Activated T-helper 1 cell treated with anti-CD3 and anti-CD28 coated beads, Interleukin-12 subunit alpha, Interleukin-12 subunit beta, Interleukin-2, Interleukin-4 antibody, amounts not matched to agents 30 ng/mL and 10 ng/mL and 1 ng/mL, durations not matched to agents 14 hours and 24 hours and 36 hours (primary cell): ENCODE data around the gene MTFR2. TPM values are rescaled to one million over a fixed set of nuclear protein-coding genes. Genes with fewer than 3 reads are reported as not detected.

Source experiments
- DNase-seq: peaks from one replicate; pipeline ENCODE4 v3.0.0; 2021; ENCODE audit warnings: low spot score
- H3K27ac Mint-ChIP-seq: one replicate; pipeline ENCODE4 v1.8.0; 2021; ENCODE audit warnings: mild to moderate bottlenecking, mixed read lengths
- H3K27me3 Mint-ChIP-seq: one replicate; pipeline ENCODE4 v1.8.0; 2022; ENCODE audit warnings: mild to moderate bottlenecking, moderate library complexity, mixed read lengths; ENCODE audit not compliant: insufficient read depth
- H3K36me3 Mint-ChIP-seq: one replicate; pipeline ENCODE4 v1.8.0; 2021; ENCODE audit warnings: low read depth, mixed read lengths
- H3K4me1 Mint-ChIP-seq: one replicate; pipeline ENCODE4 v1.8.0; 2021; ENCODE audit warnings: low read depth, mixed read lengths
- H3K4me3 Mint-ChIP-seq: one replicate; pipeline ENCODE4 v1.8.0; 2021; ENCODE audit warnings: mild to moderate bottlenecking, moderate library complexity, mixed read lengths
- H3K9me3 Mint-ChIP-seq: one replicate; pipeline ENCODE4 v1.8.0; 2021; ENCODE audit warnings: mixed read lengths
- intact Hi-C: fragments of 100-400 bp; cut with micrococcal nuclease; formaldehyde crosslinking; loops from one replicate; pipeline ENCODE4 v1.15.1; 2024
- total RNA-seq: library from RNA; stranded (reverse); gene quantifications from 2 replicates; pipeline ENCODE4 v1.2.3, GENCODE V29; 2022

Gene MTFR2
- 23.3 and 27.6 TPM in 2 replicates for total RNA-seq

GRCh38 chr6:136249811-136250685, at the start of gene MTFR2:
Gene MTFR2 (minus strand): TSS chr6:136250311. CDS start chr6:136249099, 1,212 bp downstream.
- Mint-ChIP-seq H3K27ac (peak within 1 kb of the TSS; percentile 92), H3K36me3 (peaks cover 38% of the 10 kb centered on the region)

GRCh38 chr6:136294621-136295020, 44.5 kb upstream of the MTFR2 start:
- intact Hi-C loops = no loop called here
- H3K4me1 Mint-ChIP-seq = peaks cover 22% of the 10 kb centered on the region

More at GRCh38 chr6:136249811-136250685, at the start of gene MTFR2:
- Mint-ChIP-seq H3K9me3 (no peaks in the 10 kb centered on the region), H3K4me1 (peaks cover 66% of the 10 kb centered on the region), H3K4me3 (peak within 1 kb of the TSS; percentile 98), H3K27me3 (no peaks in the 10 kb centered on the region)
- intact Hi-C loops = loop anchor here (1.0 to 10.0 kb wide), 4 partner anchors 39 to 1065 kb away; partner anchors contain the start of genes AHI1, BCLAF1 and MYB
- peak; percentile 95 for DNase-seq

GRCh38 chr6:136290410-136291010, 40.4 kb upstream of the MTFR2 start:
- peaks cover 18% of the 10 kb centered on the region for H3K36me3 Mint-ChIP-seq
- intact Hi-C loops = loop anchor here (1.0 kb wide), 3 partner anchors 27 to 532 kb away; partner anchors contain the start of genes PDE7B and PEX7
- peak overlapping the region; percentile 99 for H3K27ac Mint-ChIP-seq
- H3K4me3 Mint-ChIP-seq = peak overlapping the region; percentile 98
- peak; percentile 74 for DNase-seq
- peaks cover 41% of the 10 kb centered on the region for H3K4me1 Mint-ChIP-seq
- peaks cover 2% of the 10 kb centered on the region for H3K27me3 Mint-ChIP-seq
- no peaks in the 10 kb centered on the region for H3K9me3 Mint-ChIP-seq

More at GRCh38 chr6:136294621-136295020, 44.5 kb upstream of the MTFR2 start:
- H3K4me3 Mint-ChIP-seq = no peak overlapping the region
- H3K27me3 Mint-ChIP-seq = peaks cover 7% of the 10 kb centered on the region
- no peak for DNase-seq
- no peak overlapping the region for H3K27ac Mint-ChIP-seq
- H3K36me3 Mint-ChIP-seq = no peaks in the 10 kb centered on the region
- H3K9me3 Mint-ChIP-seq = no peaks in the 10 kb centered on the region

GRCh38 chr6:136289579-136290409, 39.7 kb upstream of the MTFR2 start, which contains the start of gene BCLAF1:
Gene BCLAF1 (minus strand): TSS chr6:136289846. CDS start chr6:136279866, 9,980 bp downstream.
- intact Hi-C loops = loop anchor here (1.0 to 2.0 kb wide), 9 partner anchors 28 to 1235 kb away; partner anchors contain the start of genes AHI1, HBS1L, MAP7 and MTFR2
- H3K4me1 Mint-ChIP-seq = peaks cover 48% of the 10 kb centered on the region
- H3K4me3 Mint-ChIP-seq = peak within 1 kb of the TSS; percentile 98
- peaks cover 22% of the 10 kb centered on the region for H3K36me3 Mint-ChIP-seq
- H3K9me3 Mint-ChIP-seq = no peaks in the 10 kb centered on the region
- peak; percentile 100 for DNase-seq
- H3K27ac Mint-ChIP-seq = peak within 1 kb of the TSS; percentile 99
- peaks cover 2% of the 10 kb centered on the region for H3K27me3 Mint-ChIP-seq

- H3K36me3 Mint-ChIP-seq = peaks cover 25% of the 10 kb centered on the region
- no peaks in the 10 kb centered on the region for H3K9me3 Mint-ChIP-seq
- peaks cover 2% of the 10 kb centered on the region for H3K27me3 Mint-ChIP-seq
- peak overlapping the region; percentile 98 for H3K4me3 Mint-ChIP-seq
- H3K4me1 Mint-ChIP-seq = peaks cover 54% of the 10 kb centered on the region
- peak; percentile 94 for DNase-seq
- intact Hi-C loops = loop anchor here (1.0 to 2.0 kb wide), 6 partner anchors 39 to 1235 kb away; partner anchors contain the start of genes AHI1, HBS1L, MAP7 and MTFR2
- peak overlapping the region; percentile 99 for H3K27ac Mint-ChIP-seq
These were observed 39.1 kb upstream of the MTFR2 start for GRCh38 chr6:136289327-136289578.

- Mint-ChIP-seq H3K36me3 (peaks cover 25% of the 10 kb centered on the region), H3K27ac (peak overlapping the region; percentile 99), H3K4me1 (peaks cover 58% of the 10 kb centered on the region), H3K27me3 (peaks cover 2% of the 10 kb centered on the region), H3K9me3 (no peaks in the 10 kb centered on the region), H3K4me3 (peak overlapping the region; percentile 98)
- intact Hi-C loops = loop anchor here (1.0 to 2.0 kb wide), 7 partner anchors 38 to 1234 kb away; partner anchors contain the start of genes AHI1, HBS1L, MAP7 and MTFR2
- peak; percentile 86 for DNase-seq
These were observed 38.6 kb upstream of the MTFR2 start for GRCh38 chr6:136288566-136289326.

GRCh38 chr6:136284909-136285308, 34.8 kb upstream of the MTFR2 start:
- intact Hi-C loops = loop anchor here (2.0 to 5.0 kb wide), 2 partner anchors 14 to 32 kb away; no protein-coding TSS in a partner anchor
- H3K27me3 Mint-ChIP-seq = peaks cover 2% of the 10 kb centered on the region
- H3K36me3 Mint-ChIP-seq = peaks cover 43% of the 10 kb centered on the region
- no peak for DNase-seq
- peak overlapping the region; percentile 58 for H3K4me3 Mint-ChIP-seq
- H3K4me1 Mint-ChIP-seq = peaks cover 75% of the 10 kb centered on the region
- H3K9me3 Mint-ChIP-seq = no peaks in the 10 kb centered on the region
- peak overlapping the region; percentile 41 for H3K27ac Mint-ChIP-seq

GRCh38 chr6:136282906-136283305, 32.8 kb upstream of the MTFR2 start:
- Mint-ChIP-seq H3K4me1 (peaks cover 67% of the 10 kb centered on the region), H3K4me3 (peak overlapping the region; percentile 45), H3K27me3 (no peaks in the 10 kb centered on the region), H3K36me3 (peaks cover 38% of the 10 kb centered on the region), H3K27ac (peak overlapping the region; percentile 68), H3K9me3 (no peaks in the 10 kb centered on the region)
- intact Hi-C loops = loop anchor here (5.0 kb wide), 1 partner anchor 34 kb away; no protein-coding TSS in a partner anchor
- DNase-seq = no peak

GRCh38 chr6:136280032-136280609, 30.0 kb upstream of the MTFR2 start:
- Mint-ChIP-seq H3K27ac (no peak overlapping the region), H3K4me1 (peaks cover 62% of the 10 kb centered on the region), H3K36me3 (peaks cover 41% of the 10 kb centered on the region), H3K4me3 (no peak overlapping the region), H3K9me3 (no peaks in the 10 kb centered on the region), H3K27me3 (no peaks in the 10 kb centered on the region)
- no peak for DNase-seq
- intact Hi-C loops = loop anchor here (5.0 kb wide), 1 partner anchor 37 kb away; no protein-coding TSS in a partner anchor

GRCh38 chr6:136274062-136274461, 24.0 kb upstream of the MTFR2 start:
- DNase-seq = no peak
- Mint-ChIP-seq H3K4me3 (no peak overlapping the region), H3K27ac (no peak overlapping the region), H3K9me3 (no peaks in the 10 kb centered on the region), H3K36me3 (peaks cover 58% of the 10 kb centered on the region), H3K27me3 (no peaks in the 10 kb centered on the region), H3K4me1 (peaks cover 37% of the 10 kb centered on the region)
- intact Hi-C loops = no loop called here

GRCh38 chr6:136265101-136265500, 15.0 kb upstream of the MTFR2 start:
- Mint-ChIP-seq H3K27ac (peak overlapping the region; percentile 62), H3K36me3 (peaks cover 69% of the 10 kb centered on the region), H3K4me1 (peaks cover 40% of the 10 kb centered on the region), H3K27me3 (no peaks in the 10 kb centered on the region), H3K4me3 (no peak overlapping the region), H3K9me3 (no peaks in the 10 kb centered on the region)
- no peak for DNase-seq
- intact Hi-C loops = no loop called here
